ENCODE measurements around the gene PRLH. TPM values are rescaled to one million over a fixed set of nuclear protein-coding genes. Genes with fewer than 3 reads are reported as not detected.

Gene PRLH
- total and polyA plus RNA-seq, 2 of the 13 experiments (the other 11 are each of a cell fraction or from before 2014, with no cell fraction given), result not detected

DNA sequence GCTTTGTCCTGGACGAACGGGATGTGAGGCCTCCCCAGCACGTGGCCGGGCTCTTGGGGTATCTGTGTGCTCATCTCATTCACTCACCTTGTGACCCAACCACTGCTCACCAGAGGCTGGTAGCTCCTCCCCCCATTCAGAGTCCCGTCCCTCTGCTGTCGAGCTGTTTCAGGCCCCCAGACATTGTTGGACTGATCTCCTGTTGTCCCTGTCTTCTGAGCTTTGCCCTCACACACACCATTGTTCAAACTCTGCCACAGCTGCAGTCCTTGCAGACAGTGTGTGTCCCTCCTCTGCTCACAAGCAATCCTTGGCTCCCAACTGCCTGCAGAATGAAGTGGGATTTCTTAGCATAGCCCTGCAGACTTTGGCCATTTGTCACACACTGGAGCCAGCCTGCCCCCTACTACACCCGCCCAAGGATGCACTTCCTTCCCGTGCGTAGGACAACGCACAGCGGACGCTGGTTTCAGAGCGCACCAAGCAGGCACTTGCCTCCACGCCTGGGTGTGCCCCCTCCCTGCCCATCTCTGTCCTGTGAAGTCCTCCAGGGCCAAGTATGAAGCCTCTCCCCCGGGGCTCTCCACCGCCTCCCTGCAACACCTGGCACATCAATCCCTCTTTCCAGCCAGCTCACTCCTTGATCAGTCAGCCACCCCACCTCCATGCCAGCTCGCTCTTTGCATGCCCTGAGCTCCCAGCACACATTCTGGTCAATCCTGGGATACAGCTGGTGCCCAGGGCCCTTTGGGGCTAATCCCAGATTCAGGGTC is 16.5 kb upstream of the PRLH start (continued):
- TF ChIP-seq, protein P1, sequence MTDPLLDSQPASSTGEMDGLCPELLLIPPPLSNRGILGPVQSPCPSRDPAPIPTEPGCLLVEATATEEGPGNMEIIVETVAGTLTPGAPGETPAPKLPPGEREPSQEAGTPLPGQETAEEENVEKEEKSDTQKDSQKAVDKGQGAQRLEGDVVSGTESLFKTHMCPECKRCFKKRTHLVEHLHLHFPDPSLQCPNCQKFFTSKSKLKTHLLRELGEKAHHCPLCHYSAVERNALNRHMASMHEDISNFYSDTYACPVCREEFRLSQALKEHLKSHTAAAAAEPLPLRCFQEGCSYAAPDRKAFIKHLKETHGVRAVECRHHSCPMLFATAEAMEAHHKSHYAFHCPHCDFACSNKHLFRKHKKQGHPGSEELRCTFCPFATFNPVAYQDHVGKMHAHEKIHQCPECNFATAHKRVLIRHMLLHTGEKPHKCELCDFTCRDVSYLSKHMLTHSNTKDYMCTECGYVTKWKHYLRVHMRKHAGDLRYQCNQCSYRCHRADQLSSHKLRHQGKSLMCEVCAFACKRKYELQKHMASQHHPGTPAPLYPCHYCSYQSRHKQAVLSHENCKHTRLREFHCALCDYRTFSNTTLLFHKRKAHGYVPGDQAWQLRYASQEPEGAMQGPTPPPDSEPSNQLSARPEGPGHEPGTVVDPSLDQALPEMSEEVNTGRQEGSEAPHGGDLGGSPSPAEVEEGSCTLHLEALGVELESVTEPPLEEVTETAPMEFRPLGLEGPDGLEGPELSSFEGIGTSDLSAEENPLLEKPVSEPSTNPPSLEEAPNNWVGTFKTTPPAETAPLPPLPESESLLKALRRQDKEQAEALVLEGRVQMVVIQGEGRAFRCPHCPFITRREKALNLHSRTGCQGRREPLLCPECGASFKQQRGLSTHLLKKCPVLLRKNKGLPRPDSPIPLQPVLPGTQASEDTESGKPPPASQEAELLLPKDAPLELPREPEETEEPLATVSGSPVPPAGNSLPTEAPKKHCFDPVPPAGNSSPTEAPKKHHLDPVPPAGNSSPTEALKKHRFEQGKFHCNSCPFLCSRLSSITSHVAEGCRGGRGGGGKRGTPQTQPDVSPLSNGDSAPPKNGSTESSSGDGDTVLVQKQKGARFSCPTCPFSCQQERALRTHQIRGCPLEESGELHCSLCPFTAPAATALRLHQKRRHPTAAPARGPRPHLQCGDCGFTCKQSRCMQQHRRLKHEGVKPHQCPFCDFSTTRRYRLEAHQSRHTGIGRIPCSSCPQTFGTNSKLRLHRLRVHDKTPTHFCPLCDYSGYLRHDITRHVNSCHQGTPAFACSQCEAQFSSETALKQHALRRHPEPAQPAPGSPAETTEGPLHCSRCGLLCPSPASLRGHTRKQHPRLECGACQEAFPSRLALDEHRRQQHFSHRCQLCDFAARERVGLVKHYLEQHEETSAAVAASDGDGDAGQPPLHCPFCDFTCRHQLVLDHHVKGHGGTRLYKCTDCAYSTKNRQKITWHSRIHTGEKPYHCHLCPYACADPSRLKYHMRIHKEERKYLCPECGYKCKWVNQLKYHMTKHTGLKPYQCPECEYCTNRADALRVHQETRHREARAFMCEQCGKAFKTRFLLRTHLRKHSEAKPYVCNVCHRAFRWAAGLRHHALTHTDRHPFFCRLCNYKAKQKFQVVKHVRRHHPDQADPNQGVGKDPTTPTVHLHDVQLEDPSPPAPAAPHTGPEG (CRISPR knock-in tag; IDR thresholded peaks at IDR 0.05), result no peak
- TF ChIP-seq FLYWCH1 (CRISPR knock-in tag; IDR thresholded peaks at IDR 0.05) (no peak), HDAC2 (CRISPR knock-in tag; IDR thresholded peaks at IDR 0.05) (no peak; the same call in 1 of the 2 replicates), ZC3H13 (CRISPR knock-in tag; IDR thresholded peaks at IDR 0.05) (no peak), EP300 (IDR thresholded peaks at IDR 0.05; ENCODE audit: low read depth in 2 of 2, low read length in 2 of 2) (no peak), EP300 (CRISPR knock-in tag; IDR thresholded peaks at IDR 0.05; ENCODE audit: borderline replicate concordance) (no peak), RXRA (CRISPR knock-in tag; IDR thresholded peaks at IDR 0.05) (no peak), SIN3A (IDR thresholded peaks at IDR 0.05; ENCODE audit: borderline replicate concordance, low read depth, low read length) (no peak), HCFC1 (IDR thresholded peaks at IDR 0.05; ENCODE audit: low read depth, low read length) (no peak), MAFG (CRISPR knock-in tag; IDR thresholded peaks at IDR 0.05) (peak; percentile 41; the same call in 1 of the 2 replicates)
- TF ChIP-seq, protein P2, sequence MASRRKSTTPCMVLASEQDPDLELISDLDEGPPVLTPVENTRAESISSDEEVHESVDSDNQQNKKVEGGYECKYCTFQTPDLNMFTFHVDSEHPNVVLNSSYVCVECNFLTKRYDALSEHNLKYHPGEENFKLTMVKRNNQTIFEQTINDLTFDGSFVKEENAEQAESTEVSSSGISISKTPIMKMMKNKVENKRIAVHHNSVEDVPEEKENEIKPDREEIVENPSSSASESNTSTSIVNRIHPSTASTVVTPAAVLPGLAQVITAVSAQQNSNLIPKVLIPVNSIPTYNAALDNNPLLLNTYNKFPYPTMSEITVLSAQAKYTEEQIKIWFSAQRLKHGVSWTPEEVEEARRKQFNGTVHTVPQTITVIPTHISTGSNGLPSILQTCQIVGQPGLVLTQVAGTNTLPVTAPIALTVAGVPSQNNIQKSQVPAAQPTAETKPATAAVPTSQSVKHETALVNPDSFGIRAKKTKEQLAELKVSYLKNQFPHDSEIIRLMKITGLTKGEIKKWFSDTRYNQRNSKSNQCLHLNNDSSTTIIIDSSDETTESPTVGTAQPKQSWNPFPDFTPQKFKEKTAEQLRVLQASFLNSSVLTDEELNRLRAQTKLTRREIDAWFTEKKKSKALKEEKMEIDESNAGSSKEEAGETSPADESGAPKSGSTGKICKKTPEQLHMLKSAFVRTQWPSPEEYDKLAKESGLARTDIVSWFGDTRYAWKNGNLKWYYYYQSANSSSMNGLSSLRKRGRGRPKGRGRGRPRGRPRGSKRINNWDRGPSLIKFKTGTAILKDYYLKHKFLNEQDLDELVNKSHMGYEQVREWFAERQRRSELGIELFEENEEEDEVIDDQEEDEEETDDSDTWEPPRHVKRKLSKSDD (CRISPR knock-in tag; IDR thresholded peaks at IDR 0.05; ENCODE audit: low read depth), result no peak
- TF ChIP-seq, protein P3, sequence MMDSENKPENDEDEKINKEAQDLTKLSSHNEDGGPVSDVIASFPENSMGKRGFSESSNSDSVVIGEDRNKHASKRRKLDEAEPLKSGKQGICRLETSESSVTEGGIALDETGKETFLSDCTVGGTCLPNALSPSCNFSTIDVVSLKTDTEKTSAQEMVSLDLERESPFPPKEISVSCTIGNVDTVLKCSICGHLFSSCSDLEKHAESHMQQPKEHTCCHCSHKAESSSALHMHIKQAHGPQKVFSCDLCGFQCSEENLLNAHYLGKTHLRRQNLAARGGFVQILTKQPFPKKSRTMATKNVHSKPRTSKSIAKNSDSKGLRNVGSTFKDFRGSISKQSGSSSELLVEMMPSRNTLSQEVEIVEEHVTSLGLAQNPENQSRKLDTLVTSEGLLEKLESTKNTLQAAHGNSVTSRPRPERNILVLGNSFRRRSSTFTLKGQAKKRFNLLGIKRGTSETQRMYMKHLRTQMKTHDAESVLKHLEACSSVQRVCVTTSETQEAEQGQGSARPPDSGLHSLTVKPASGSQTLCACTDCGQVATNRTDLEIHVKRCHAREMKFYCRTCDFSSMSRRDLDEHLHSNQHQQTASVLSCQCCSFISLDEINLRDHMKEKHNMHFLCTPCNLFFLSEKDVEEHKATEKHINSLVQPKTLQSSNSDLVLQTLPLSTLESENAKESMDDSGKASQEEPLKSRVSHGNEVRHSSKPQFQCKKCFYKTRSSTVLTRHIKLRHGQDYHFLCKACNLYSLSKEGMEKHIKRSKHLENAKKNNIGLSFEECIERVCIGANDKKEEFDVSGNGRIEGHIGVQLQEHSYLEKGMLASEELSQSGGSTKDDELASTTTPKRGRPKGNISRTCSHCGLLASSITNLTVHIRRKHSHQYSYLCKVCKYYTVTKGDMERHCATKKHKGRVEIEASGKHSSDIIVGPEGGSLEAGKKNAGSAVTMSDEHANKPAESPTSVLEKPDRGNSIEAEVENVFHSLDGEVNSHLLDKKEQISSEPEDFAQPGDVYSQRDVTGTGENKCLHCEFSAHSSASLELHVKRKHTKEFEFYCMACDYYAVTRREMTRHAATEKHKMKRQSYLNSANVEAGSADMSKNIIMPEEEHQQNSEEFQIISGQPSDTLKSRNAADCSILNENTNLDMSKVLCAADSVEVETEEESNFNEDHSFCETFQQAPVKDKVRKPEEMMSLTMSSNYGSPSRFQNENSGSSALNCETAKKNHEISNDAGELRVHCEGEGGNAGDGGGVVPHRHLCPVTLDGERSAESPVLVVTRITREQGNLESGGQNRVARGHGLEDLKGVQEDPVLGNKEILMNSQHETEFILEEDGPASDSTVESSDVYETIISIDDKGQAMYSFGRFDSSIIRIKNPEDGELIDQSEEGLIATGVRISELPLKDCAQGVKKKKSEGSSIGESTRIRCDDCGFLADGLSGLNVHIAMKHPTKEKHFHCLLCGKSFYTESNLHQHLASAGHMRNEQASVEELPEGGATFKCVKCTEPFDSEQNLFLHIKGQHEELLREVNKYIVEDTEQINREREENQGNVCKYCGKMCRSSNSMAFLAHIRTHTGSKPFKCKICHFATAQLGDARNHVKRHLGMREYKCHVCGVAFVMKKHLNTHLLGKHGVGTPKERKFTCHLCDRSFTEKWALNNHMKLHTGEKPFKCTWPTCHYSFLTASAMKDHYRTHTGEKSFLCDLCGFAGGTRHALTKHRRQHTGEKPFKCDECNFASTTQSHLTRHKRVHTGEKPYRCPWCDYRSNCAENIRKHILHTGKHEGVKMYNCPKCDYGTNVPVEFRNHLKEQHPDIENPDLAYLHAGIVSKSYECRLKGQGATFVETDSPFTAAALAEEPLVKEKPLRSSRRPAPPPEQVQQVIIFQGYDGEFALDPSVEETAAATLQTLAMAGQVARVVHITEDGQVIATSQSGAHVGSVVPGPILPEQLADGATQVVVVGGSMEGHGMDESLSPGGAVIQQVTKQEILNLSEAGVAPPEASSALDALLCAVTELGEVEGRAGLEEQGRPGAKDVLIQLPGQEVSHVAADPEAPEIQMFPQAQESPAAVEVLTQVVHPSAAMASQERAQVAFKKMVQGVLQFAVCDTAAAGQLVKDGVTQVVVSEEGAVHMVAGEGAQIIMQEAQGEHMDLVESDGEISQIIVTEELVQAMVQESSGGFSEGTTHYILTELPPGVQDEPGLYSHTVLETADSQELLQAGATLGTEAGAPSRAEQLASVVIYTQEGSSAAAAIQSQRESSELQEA (CRISPR knock-in tag; IDR thresholded peaks at IDR 0.05; ENCODE audit: not compliant biosample characterization), result no peak
